H1 (cell line): Measurements from ENCODE around the gene ZNF823. TPM values are rescaled to one million over a fixed set of nuclear protein-coding genes. Genes with fewer than 3 reads are reported as not detected.

ENCODE experiments used
- CREB1 ChIP-seq: IDR thresholded peaks from 2 replicates; pipeline ENCODE4 v1.6.1; 2012; ENCODE audit warnings: inconsistent platforms
- EP300 ChIP-seq, 2 experiments: IDR thresholded peaks; 1 replicate in 1 of 2; 2 replicates in 1 of 2; pipeline ENCODE4 v1.6.1; 2011 to 2012; ENCODE audit warnings: low read depth in 2 of 2, low read length in 2 of 2, mild to moderate bottlenecking in 2 of 2, borderline replicate concordance in 1 of 2, inconsistent platforms in 1 of 2, moderate library complexity in 1 of 2
- JUND ChIP-seq: IDR thresholded peaks from 2 replicates; pipeline ENCODE4 v1.6.1; 2011; ENCODE audit warnings: mild to moderate bottlenecking, improper control_type of control experiment, low read length
- KDM1A ChIP-seq: fragments of 200-600, 300-600 bp; sonication (generic); IDR thresholded peaks from 2 replicates; pipeline ENCODE4 v1.7.1; 2016; ENCODE audit warnings: mild to moderate bottlenecking, low read length, borderline replicate concordance
- KDM4A ChIP-seq: IDR thresholded peaks from one replicate; pipeline ENCODE4 v1.7.1; 2012; ENCODE audit warnings: low read depth, mild to moderate bottlenecking, moderate library complexity, low read length, inconsistent platforms; ENCODE audit not compliant: severe bottlenecking
- NANOG ChIP-seq: IDR thresholded peaks from 2 replicates; pipeline ENCODE4 v1.6.1; 2011; ENCODE audit warnings: low read length, low read depth, mild to moderate bottlenecking, inconsistent platforms; ENCODE audit not compliant: insufficient read depth, poor library complexity, severe bottlenecking
- PHF8 ChIP-seq: fragments of 200-600 bp; sonication (generic); conservative IDR thresholded peaks from 2 replicates; pipeline ENCODE4 v1.7.1; 2012; ENCODE audit warnings: low read depth, mild to moderate bottlenecking, inconsistent platforms, low read length, moderate library complexity
- POLR2AphosphoS5 ChIP-seq: IDR thresholded peaks from 2 replicates; pipeline ENCODE4 v1.6.1; 2011; ENCODE audit warnings: low read depth, low read length
- RBBP5 ChIP-seq: IDR thresholded peaks from 2 replicates; pipeline ENCODE4 v1.7.1; 2012; ENCODE audit warnings: low read depth, mild to moderate bottlenecking, inconsistent platforms, low read length, moderate library complexity, borderline replicate concordance
- SIN3A ChIP-seq, 2 experiments: IDR thresholded peaks in 1 of 2; conservative IDR thresholded peaks in 1 of 2; 2 replicates each; pipeline ENCODE4 v1.6.1; 2011 to 2012; ENCODE audit warnings: low read length in 2 of 2, improper control_type of control experiment in 1 of 2, low read depth in 1 of 2, mild to moderate bottlenecking in 1 of 2
- SP4 ChIP-seq: IDR thresholded peaks from 2 replicates; pipeline ENCODE4 v1.6.1; 2012; ENCODE audit warnings: low read length, inconsistent platforms
- TAF1 ChIP-seq: IDR thresholded peaks from 2 replicates; pipeline ENCODE4 v1.6.1; 2011; ENCODE audit warnings: mild to moderate bottlenecking, low read depth, low read length
- TAF7 ChIP-seq: optimal IDR thresholded peaks from 2 replicates; pipeline ENCODE3; 2011; ENCODE audit warnings: low read depth, mild to moderate bottlenecking, inconsistent platforms, low read length, moderate library complexity, borderline replicate concordance
- TBP ChIP-seq: IDR thresholded peaks from 2 replicates; pipeline ENCODE4 v1.6.1; 2011; ENCODE audit warnings: low read depth, low read length, improper control_type of control experiment
- TCF12 ChIP-seq: IDR thresholded peaks from 2 replicates; pipeline ENCODE4 v1.6.1; 2011; ENCODE audit warnings: low read depth, mild to moderate bottlenecking, low read length
- YY1 ChIP-seq: IDR thresholded peaks from 2 replicates; pipeline ENCODE4 v1.6.1; 2011; ENCODE audit warnings: low read depth, mild to moderate bottlenecking, low read length
- polyA plus RNA-seq, 7 experiments: library from polyadenylated mRNA; depleted of rRNA in 3 of 7; stranded (reverse) in 5 of 7; unstranded in 2 of 7; fragments of >200 nt in 5 of 7; fragments of 200-250 nt in 2 of 7; gene quantifications; 1 replicate in 5 of 7; 2 replicates in 1 of 7; 4 replicates in 1 of 7; pipeline versions ENCODE4 v1.2.1 to v1.2.3, GENCODE V29; 2011 to 2013; ENCODE audit warnings: missing spikeins in 2 of 7, mixed read lengths in 2 of 7
- total RNA-seq: library from RNA; stranded (reverse); fragmentation: NEBNext Ultra II Directional; extraction: Animal tissue kit (Norgen Biotek cat#: 25700); gene quantifications from 2 replicates; pipeline ENCODE4 v1.2.1, GENCODE V29; 2021
- TF ChIP-seq, protein P1 (sequence below): IDR thresholded peaks from 2 replicates; pipeline ENCODE4 v1.6.1; 2012; ENCODE audit warnings: inconsistent platforms

ZNF823 gene
- total and polyA plus RNA-seq, 2 of the 8 experiments (the other 6 are each of a cell fraction or from before 2014, with no cell fraction given), result 0.73 to 2.4 TPM

DNA sequence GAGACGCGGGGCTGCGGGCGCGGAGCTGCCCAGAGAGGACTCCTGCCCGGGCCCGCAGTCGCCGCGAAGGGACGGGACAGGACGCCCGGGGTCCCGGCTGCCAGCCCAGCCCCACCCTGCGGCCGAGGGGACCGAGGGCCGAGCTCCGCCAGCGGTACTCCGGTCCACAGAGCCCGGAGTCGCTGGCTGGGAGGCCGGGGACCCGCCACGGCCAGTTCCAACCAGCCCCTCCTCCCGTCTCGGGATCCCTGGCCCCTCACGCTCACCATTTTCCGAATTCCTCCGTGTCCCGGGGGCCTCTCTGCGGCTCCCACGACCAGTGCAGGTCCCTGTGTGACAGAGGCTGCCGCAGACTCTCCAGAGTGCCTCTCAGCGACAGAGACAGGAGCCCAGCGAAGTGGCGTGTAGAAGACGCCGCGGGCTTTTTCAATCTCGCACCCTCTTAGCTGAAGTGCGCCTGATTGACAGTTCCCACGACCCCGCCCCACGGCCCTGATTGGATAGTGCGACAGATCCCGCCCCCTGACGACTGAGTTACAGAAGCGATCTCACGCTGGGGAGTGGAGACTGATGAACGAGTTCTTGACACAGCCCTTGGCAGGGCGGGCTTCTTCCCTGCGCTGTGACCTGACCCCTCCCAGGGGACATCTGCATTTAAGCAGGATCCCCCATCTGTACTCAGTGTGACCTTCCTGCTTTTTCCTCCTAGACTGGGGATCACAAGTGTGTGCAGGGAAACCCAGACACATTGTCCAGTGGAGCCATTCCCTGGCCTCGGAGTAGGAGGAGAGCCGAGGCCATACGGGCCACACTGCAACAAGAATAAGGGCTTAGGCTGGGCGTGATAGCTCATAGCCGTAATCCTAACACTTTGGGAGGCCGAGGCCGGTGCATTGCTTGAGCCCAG, 44.0 kb downstream of the ZNF823 start (continued):
- TF ChIP-seq SIN3A (conservative IDR thresholded peaks at IDR 0.05 in 1 of 2, IDR thresholded peaks at IDR 0.05 in 1 of 2; ENCODE audit: low read depth in 1 of 2, low read length in 2 of 2), result peak in 1 of 2 experiments; percentile 52; a peak in 1 of 4 replicates
- peak; percentile 89 for TF ChIP-seq SP4
- TF ChIP-seq NANOG, result no peak
- peak; percentile 79 for TF ChIP-seq TBP
- TF ChIP-seq CREB1, result peak; percentile 63
- peak; percentile 73 for TF ChIP-seq POLR2AphosphoS5
- TF ChIP-seq TCF12, result no peak
- peak; percentile 59 for TF ChIP-seq TAF7
- TF ChIP-seq KDM4A, result peak; percentile 97
- TF ChIP-seq TAF1, result peak; percentile 88
- no peak for TF ChIP-seq JUND
- TF ChIP-seq KDM1A, result no peak
- TF ChIP-seq YY1, result no peak
- TF ChIP-seq, protein P1, sequence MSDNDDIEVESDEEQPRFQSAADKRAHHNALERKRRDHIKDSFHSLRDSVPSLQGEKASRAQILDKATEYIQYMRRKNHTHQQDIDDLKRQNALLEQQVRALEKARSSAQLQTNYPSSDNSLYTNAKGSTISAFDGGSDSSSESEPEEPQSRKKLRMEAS, result no peak
- TF ChIP-seq RBBP5, result 0 out of 2 replicates have a peak, but pooled peaks have one; percentile 42
- TF ChIP-seq PHF8, result peak; percentile 80
- TF ChIP-seq EP300 (IDR thresholded peaks at IDR 0.05; ENCODE audit: borderline replicate concordance in 1 of 2, low read depth in 2 of 2, low read length in 2 of 2), result no peak
